Measurements from ENCODE around the gene TSPAN13. TPM values are rescaled to one million over a fixed set of nuclear protein-coding genes. Genes with fewer than 3 reads are reported as not detected.

The TSPAN13 gene
- total and polyA plus RNA-seq, 2 of the 8 experiments (the other 6 are each of a cell fraction or from before 2014, with no cell fraction given), result 15.3 to 28.1 TPM

- DNase-seq (ENCODE audit: low read depth in 1 of 2, low spot score in 2 of 2) (no peak), FAIRE-seq (no peak)
- peaks cover 0 to 2% of the 10 kb centered on the region in 2 experiments for H4K20me1 ChIP-seq (replicated peaks in 1 of 2; ENCODE audit: control insufficient read depth in 1 of 2, insufficient read depth in 2 of 2, low read length in 2 of 2)
- no peaks in the 10 kb centered on the region for H3K23me2 ChIP-seq (ENCODE audit: low read depth, low read length)
- H3K4ac ChIP-seq (replicated peaks; ENCODE audit: insufficient read length, low read depth, low read length), result no peak overlapping the region
- 86% methylated on average over 1 of the region's 1 CpG; no CpG with 5 or more reads in 1 of the 2 experiments for WGBS, 2 experiments (ENCODE audit: extremely low coverage in 1 of 2, insufficient coverage in 1 of 2, insufficient read length in 1 of 2, insufficient replicate concordance in 2 of 2, low coverage in 1 of 2, low lambda C conversion rate in 2 of 2, missing lambda C conversion rate in 1 of 2)
- H2AFZ ChIP-seq (ENCODE audit: low read length), result no peak overlapping the region
- H2BK120ac ChIP-seq (replicated peaks; ENCODE audit: low read depth, low read length), result no peak overlapping the region
- H3K14ac ChIP-seq (ENCODE audit: insufficient read length), result no peak overlapping the region
- H2BK20ac ChIP-seq (ENCODE audit: low read length), result no peak overlapping the region
- H3K4me3 ChIP-seq (ENCODE audit: extremely low read depth in 1 of 4, insufficient read depth in 2 of 4, low read depth in 3 of 4, low read length in 4 of 4), result no peak overlapping the region
- H3K27me3 ChIP-seq (replicated peaks in 1 of 4; ENCODE audit: control insufficient read depth in 3 of 4, extremely low read depth in 1 of 4, insufficient read depth in 3 of 4, low read length in 3 of 4), result no peaks in the 10 kb centered on the region
- H3K9ac ChIP-seq (replicated peaks in 1 of 4; ENCODE audit: extremely low read depth in 1 of 4, low read depth in 3 of 4, low read length in 3 of 4), result no peak overlapping the region
- no peak overlapping the region for H3K23ac ChIP-seq (ENCODE audit: insufficient read length)
- H3K18ac ChIP-seq (ENCODE audit: extremely low read depth, low read length), result no peak overlapping the region
- no peak overlapping the region for H2AK5ac ChIP-seq (ENCODE audit: low read depth, low read length)
- H4K8ac ChIP-seq (ENCODE audit: extremely low read depth, insufficient read depth, low read length), result no peak overlapping the region
- no peaks in the 10 kb centered on the region for H3K79me1 ChIP-seq (ENCODE audit: low read depth, low read length)
- no peak overlapping the region for H3K56ac ChIP-seq (replicated peaks; ENCODE audit: insufficient read length, low read depth, low read length)
- ChIA-PET CTCF (ENCODE audit: partially characterized antibody) (no interaction called here), POLR2A (ENCODE audit: partially characterized antibody) (no interaction called here)
- peaks cover 0 to 14% (median 7%) of the 10 kb centered on the region in 4 experiments; a peak in 5 of 7 replicates for H3K4me1 ChIP-seq (replicated peaks in 1 of 4; ENCODE audit: control insufficient read depth in 3 of 4, insufficient read depth in 4 of 4, low read length in 3 of 4)
- H3K79me2 ChIP-seq (ENCODE audit: control insufficient read depth in 1 of 2, insufficient read depth in 2 of 2, low read length in 2 of 2), result no peaks in the 10 kb centered on the region
- H2BK12ac ChIP-seq (ENCODE audit: low read depth, low read length), result no peak overlapping the region
- no peaks in the 10 kb centered on the region for H3K9me3 ChIP-seq (ENCODE audit: insufficient read depth in 2 of 2, low read depth in 1 of 2, low read length in 1 of 2)
- no peak overlapping the region for H4K5ac ChIP-seq (ENCODE audit: insufficient read length, low read depth, low read length)
- no peaks in the 10 kb centered on the region for H3K36me3 ChIP-seq (ENCODE audit: control insufficient read depth in 2 of 4, insufficient read depth in 4 of 4, low read length in 3 of 4)
- H2BK15ac ChIP-seq (ENCODE audit: low read length), result no peak overlapping the region
- H3K4me2 ChIP-seq (ENCODE audit: insufficient read depth in 1 of 2, low read depth in 2 of 2, low read length in 2 of 2), result no peak overlapping the region
- no peak overlapping the region for H3K27ac ChIP-seq (ENCODE audit: low read depth, low read length)
- H2BK5ac ChIP-seq (ENCODE audit: low read depth, low read length), result no peak overlapping the region
- no peak overlapping the region for H4K91ac ChIP-seq (replicated peaks; ENCODE audit: insufficient read length, low read length)
- TF ChIP-seq TAF1 (IDR thresholded peaks at IDR 0.05; ENCODE audit: low read depth, low read length) (no peak), CBX8 (IDR thresholded peaks at IDR 0.05; ENCODE audit: borderline replicate concordance, low read depth, low read length) (no peak), GTF2F1 (IDR thresholded peaks at IDR 0.05; ENCODE audit: borderline replicate concordance, low read depth, low read length) (no peak), CTCF (IDR thresholded peaks at IDR 0.05; ENCODE audit: control extremely low read depth in 1 of 3, insufficient read depth in 1 of 3, low read depth in 1 of 3, low read length in 3 of 3) (no peak), PHF8 (conservative IDR thresholded peaks at IDR 0.05; ENCODE audit: low read depth, low read length) (no peak), KDM5A (IDR thresholded peaks at IDR 0.05; ENCODE audit: low read length) (no peak)
Measured at GRCh38 chr7:16740996-16741395, 12.6 kb upstream of the TSPAN13 start.
